Measurements from ENCODE around the gene RNASEH2A. TPM values are rescaled to one million over a fixed set of nuclear protein-coding genes. Genes with fewer than 3 reads are reported as not detected.
A peak's percentile ranks its signal among the peaks of the same experiment; 100 is the strongest.

RNASEH2A gene
- total and polyA plus RNA-seq, 2 of the 13 experiments (the other 11 are each of a cell fraction or from before 2014, with no cell fraction given) = 25.1 to 35.8 TPM

- TF ChIP-seq CREBL2 (CRISPR knock-in tag; IDR thresholded peaks at IDR 0.05; ENCODE audit: borderline replicate concordance) (peak; percentile 56; the same call in 1 of the 2 replicates), ZNF17 (CRISPR knock-in tag; IDR thresholded peaks at IDR 0.05) (no peak), IKZF1 (IDR thresholded peaks at IDR 0.05) (no peak), ZNF335 (CRISPR knock-in tag; IDR thresholded peaks at IDR 0.05) (no peak), SSRP1 (CRISPR knock-in tag; IDR thresholded peaks at IDR 0.05) (no peak), ZNF713 (CRISPR knock-in tag; IDR thresholded peaks at IDR 0.05) (no peak), ZNF34 (CRISPR knock-in tag; IDR thresholded peaks at IDR 0.05; ENCODE audit: borderline replicate concordance) (no peak), ZNF234 (CRISPR knock-in tag; conservative IDR thresholded peaks at IDR 0.05) (no peak), CBX2 (IDR thresholded peaks at IDR 0.05; ENCODE audit: low read depth, low read length) (no peak), CBX2 (CRISPR knock-in tag; IDR thresholded peaks at IDR 0.05; ENCODE audit: low read depth) (no peak; the same call in 1 of the 2 replicates), SMAD1 (CRISPR knock-in tag; IDR thresholded peaks at IDR 0.05; ENCODE audit: borderline replicate concordance, low read depth) (no peak; the same call in 1 of the 2 replicates), NR0B2 (CRISPR knock-in tag; IDR thresholded peaks at IDR 0.05) (no peak; the same call in 1 of the 2 replicates), ZNF207 (IDR thresholded peaks at IDR 0.05; ENCODE audit: borderline replicate concordance) (no peak), SIX1 (CRISPR knock-in tag; IDR thresholded peaks at IDR 0.05; ENCODE audit: borderline replicate concordance) (no peak), AGO1 (IDR thresholded peaks at IDR 0.05; ENCODE audit: low read depth, low read length, poor library complexity, severe bottlenecking) (no peak), SNAPC5 (CRISPR knock-in tag; IDR thresholded peaks at IDR 0.05; ENCODE audit: borderline replicate concordance) (no peak), BCL3 (CRISPR knock-in tag; IDR thresholded peaks at IDR 0.05) (peak; percentile 92), FOXK1 (CRISPR knock-in tag; IDR thresholded peaks at IDR 0.05; ENCODE audit: borderline replicate concordance, low read depth) (no peak), ZNF138 (CRISPR knock-in tag; IDR thresholded peaks at IDR 0.05; ENCODE audit: low read depth) (peak; percentile 80), HMGXB3 (CRISPR knock-in tag; IDR thresholded peaks at IDR 0.05; ENCODE audit: borderline replicate concordance) (no peak), ZNF12 (CRISPR knock-in tag; IDR thresholded peaks at IDR 0.05) (peak; percentile 32; the same call in 1 of the 2 replicates)
Observed at GRCh38 chr19:12801466-12802266, 4.7 kb upstream of the RNASEH2A start, which contains the start of the genes PRDX2 and THSD8 (continued).
